Caco-2 (cell line): ENCODE results near the gene DSCAML1. TPM values are rescaled to one million over a fixed set of nuclear protein-coding genes. Genes with fewer than 3 reads are reported as not detected.

Experiments
- BruUV-seq: library from RNA; stranded (reverse); fragments of 400-500 nt; replicated peaks from 2 replicates; lab custom pipeline; 2021; lab: Mats Ljungman, UMichigan
- CTCF ChIA-PET: fragments of 300-600 bp; sonication (Branson Sonifier 250); formaldehyde crosslinking; loops from one replicate; lab custom pipeline; 2022; ENCODE audit warnings: antibody characterized with exemption; lab: Charles Lee
- POLR2A ChIA-PET: fragments of 300-600 bp; sonication (Branson Sonifier 250); formaldehyde crosslinking; loops from one replicate; lab custom pipeline; 2022; ENCODE audit warnings: antibody characterized with exemption; lab: Charles Lee
- DNase-seq, 2 experiments: peaks; one replicate each; pipeline versions ENCODE4 v3.0.0 to v3.0.0-alpha.2; 2020 to 2022
- H3K27me3 ChIP-seq: replicated peaks from 2 replicates; pipeline ENCODE4 v1.6.0; 2011; ENCODE audit warnings: low read length; ENCODE audit not compliant: control insufficient read depth, insufficient read depth
- H3K36me3 ChIP-seq: 2 replicates; pipeline ENCODE4 v1.5.1; 2011; ENCODE audit warnings: low read length; ENCODE audit not compliant: control insufficient read depth, insufficient read depth
- H3K4me1 ChIP-seq: fragments of 250-450 bp; sonication (Bioruptor Pico); 2 replicates; pipeline ENCODE4 v1.5.1; 2020; ENCODE audit warnings: mild to moderate bottlenecking
- H3K4me3 ChIP-seq: 2 replicates; pipeline ENCODE4 v1.5.1; 2011; ENCODE audit warnings: low read depth, mild to moderate bottlenecking, control low read depth, low read length
- H3K9me3 ChIP-seq: fragments of 250-450 bp; sonication (Bioruptor Pico); 2 replicates; pipeline ENCODE4 v1.5.1; 2020; ENCODE audit warnings: mild to moderate bottlenecking, moderate library complexity
- H3K27ac Mint-ChIP-seq: one replicate; pipeline ENCODE4 v1.8.0; 2022; ENCODE audit warnings: mixed read lengths; ENCODE audit not compliant: unreplicated experiment
- H3K27me3 Mint-ChIP-seq: one replicate; pipeline ENCODE4 v1.8.0; 2022; ENCODE audit warnings: mixed read lengths; ENCODE audit not compliant: insufficient read depth, unreplicated experiment
- H3K36me3 Mint-ChIP-seq: one replicate; pipeline ENCODE4 v1.8.0; 2022; ENCODE audit warnings: mild to moderate bottlenecking, mixed read lengths; ENCODE audit not compliant: insufficient read depth, unreplicated experiment
- H3K4me1 Mint-ChIP-seq: one replicate; pipeline ENCODE4 v1.8.0; 2022; ENCODE audit warnings: low read depth, mixed read lengths; ENCODE audit not compliant: unreplicated experiment
- H3K4me3 Mint-ChIP-seq: one replicate; pipeline ENCODE4 v1.8.0; 2022; ENCODE audit warnings: mild to moderate bottlenecking, moderate library complexity, mixed read lengths; ENCODE audit not compliant: unreplicated experiment
- H3K9me3 Mint-ChIP-seq: one replicate; pipeline ENCODE4 v1.8.0; 2022; ENCODE audit warnings: mixed read lengths; ENCODE audit not compliant: unreplicated experiment
- CTCF ChIP-seq, 2 experiments: fragments of 200-600 bp in 1 of 2; IDR thresholded peaks; 1 replicate in 1 of 2; 2 replicates in 1 of 2; pipeline versions ENCODE4 v1.5.1 to v1.8.0; 2011 to 2022; ENCODE audit warnings: antibody characterized with exemption in 1 of 2, control low read depth in 1 of 2, inconsistent platforms in 1 of 2, low read depth in 1 of 2, low read length in 1 of 2, mild to moderate bottlenecking in 1 of 2, moderate library complexity in 1 of 2; ENCODE audit not compliant: insufficient read depth in 1 of 2, severe bottlenecking in 1 of 2, unreplicated experiment in 1 of 2
- intact Hi-C: fragments of 100-400 bp; cut with micrococcal nuclease; formaldehyde crosslinking; loops from one replicate; pipeline ENCODE4 v1.10.0; 2022; ENCODE audit not compliant: unreplicated experiment
- total RNA-seq: library from RNA; stranded (reverse); gene quantifications from 2 replicates; pipeline ENCODE4 v1.2.3, GENCODE V29; 2022

Gene DSCAML1
- total RNA-seq, 1 experiment from 2014 or later = not detected

DNA sequence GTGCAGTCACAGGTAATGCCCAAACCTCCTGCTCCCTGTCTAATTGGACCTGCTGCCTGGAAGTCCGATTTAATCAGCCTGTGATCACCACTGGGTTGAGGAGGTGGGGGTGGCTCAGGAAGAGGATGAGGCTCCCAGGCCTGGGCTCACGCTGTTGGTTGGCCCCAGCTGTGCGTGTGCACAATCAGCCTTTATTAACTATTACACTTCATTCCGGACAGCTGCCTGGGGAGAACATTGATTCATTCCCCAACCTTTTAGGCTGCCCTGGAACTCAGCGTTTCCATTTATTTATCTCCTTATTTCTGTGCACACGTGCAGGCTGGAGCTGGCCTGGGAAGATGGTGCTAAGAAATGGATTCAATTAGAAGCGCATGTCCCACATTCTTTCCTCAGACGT, 123.4 kb downstream of the DSCAML1 start:
- no peaks in the 10 kb centered on the region for H3K27me3 ChIP-seq
- Mint-ChIP-seq H3K9me3 (no peaks in the 10 kb centered on the region), H3K4me3 (no peak overlapping the region), H3K27me3 (no peaks in the 10 kb centered on the region), H3K36me3 (no peaks in the 10 kb centered on the region), H3K27ac (no peak overlapping the region), H3K4me1 (peaks cover 15% of the 10 kb centered on the region)
- H3K9me3 ChIP-seq = no peaks in the 10 kb centered on the region
- CTCF ChIA-PET = no interaction called here
- POLR2A ChIA-PET = no interaction called here
- H3K36me3 ChIP-seq = no peaks in the 10 kb centered on the region
- BruUV-seq = no TSS peak
- no peak for DNase-seq
- intact Hi-C loops = no loop called here
- H3K4me1 ChIP-seq = peaks cover 4% of the 10 kb centered on the region
- H3K4me3 ChIP-seq = no peak overlapping the region
- TF ChIP-seq CTCF (IDR thresholded peaks at IDR 0.05; ENCODE audit: insufficient read depth in 1 of 2, low read depth in 1 of 2, low read length in 1 of 2, severe bottlenecking in 1 of 2, unreplicated experiment in 1 of 2) = no peak

- no TSS peak for BruUV-seq
- ChIA-PET POLR2A (no interaction called here), CTCF (interaction anchor here (0.7 kb wide), 1 partner anchor 146 kb away, joined by 9 read pairs; no protein-coding TSS in a partner anchor)
- Histone ChIP-seq H3K4me3 (no peak overlapping the region), H3K4me1 (no peaks in the 10 kb centered on the region; the same call in 1 of the 2 replicates), H3K36me3 (no peaks in the 10 kb centered on the region), H3K9me3 (no peaks in the 10 kb centered on the region), H3K27me3 (no peaks in the 10 kb centered on the region)
- Mint-ChIP-seq H3K4me1 (peaks cover 11% of the 10 kb centered on the region), H3K36me3 (no peaks in the 10 kb centered on the region), H3K4me3 (no peak overlapping the region), H3K27ac (no peak overlapping the region), H3K27me3 (no peaks in the 10 kb centered on the region), H3K9me3 (no peaks in the 10 kb centered on the region)
- TF ChIP-seq CTCF (IDR thresholded peaks at IDR 0.05; ENCODE audit: insufficient read depth in 1 of 2, low read depth in 1 of 2, low read length in 1 of 2, severe bottlenecking in 1 of 2, unreplicated experiment in 1 of 2) = no peak
- no peak for DNase-seq
- intact Hi-C loops = no loop called here
Observed at GRCh38 chr11:117671370-117671769, 125.6 kb downstream of the DSCAML1 start.

- no peaks in the 10 kb centered on the region for H3K36me3 ChIP-seq
- no peaks in the 10 kb centered on the region for H3K36me3 Mint-ChIP-seq
- no peak overlapping the region for H3K4me3 ChIP-seq
- DNase-seq = no peak
- no peaks in the 10 kb centered on the region for H3K27me3 Mint-ChIP-seq
- ChIA-PET POLR2A (no interaction called here), CTCF (no interaction called here)
- no peaks in the 10 kb centered on the region; the same call in 1 of the 2 replicates for H3K4me1 ChIP-seq
- no peaks in the 10 kb centered on the region for H3K9me3 Mint-ChIP-seq
- H3K4me1 Mint-ChIP-seq = peaks cover 11% of the 10 kb centered on the region
- TF ChIP-seq CTCF (IDR thresholded peaks at IDR 0.05; ENCODE audit: insufficient read depth in 1 of 2, low read depth in 1 of 2, low read length in 1 of 2, severe bottlenecking in 1 of 2, unreplicated experiment in 1 of 2) = no peak
- H3K27ac Mint-ChIP-seq = no peak overlapping the region
- intact Hi-C loops = no loop called here
- H3K9me3 ChIP-seq = no peaks in the 10 kb centered on the region
- no peak overlapping the region for H3K4me3 Mint-ChIP-seq
- no TSS peak for BruUV-seq
- H3K27me3 ChIP-seq = no peaks in the 10 kb centered on the region
Observed at GRCh38 chr11:117670924-117671323, 126.1 kb downstream of the DSCAML1 start.
